GM12892 (cell line): ENCODE measurements around the gene THUMPD3.

ENCODE experiments used
- POLR2A ChIP-seq: IDR thresholded peaks from 2 replicates; pipeline ENCODE4 v1.6.1; 2011; ENCODE audit warnings: low read depth, low read length, control low read depth
- POLR2AphosphoS5 ChIP-seq: IDR thresholded peaks from 2 replicates; pipeline ENCODE4 v1.6.1; 2011; ENCODE audit warnings: low read depth, low read length, control low read depth
- TAF1 ChIP-seq: IDR thresholded peaks from 2 replicates; pipeline ENCODE4 v1.6.1; 2011; ENCODE audit warnings: low read depth, mild to moderate bottlenecking, control low read depth, low read length, borderline replicate concordance

DNA sequence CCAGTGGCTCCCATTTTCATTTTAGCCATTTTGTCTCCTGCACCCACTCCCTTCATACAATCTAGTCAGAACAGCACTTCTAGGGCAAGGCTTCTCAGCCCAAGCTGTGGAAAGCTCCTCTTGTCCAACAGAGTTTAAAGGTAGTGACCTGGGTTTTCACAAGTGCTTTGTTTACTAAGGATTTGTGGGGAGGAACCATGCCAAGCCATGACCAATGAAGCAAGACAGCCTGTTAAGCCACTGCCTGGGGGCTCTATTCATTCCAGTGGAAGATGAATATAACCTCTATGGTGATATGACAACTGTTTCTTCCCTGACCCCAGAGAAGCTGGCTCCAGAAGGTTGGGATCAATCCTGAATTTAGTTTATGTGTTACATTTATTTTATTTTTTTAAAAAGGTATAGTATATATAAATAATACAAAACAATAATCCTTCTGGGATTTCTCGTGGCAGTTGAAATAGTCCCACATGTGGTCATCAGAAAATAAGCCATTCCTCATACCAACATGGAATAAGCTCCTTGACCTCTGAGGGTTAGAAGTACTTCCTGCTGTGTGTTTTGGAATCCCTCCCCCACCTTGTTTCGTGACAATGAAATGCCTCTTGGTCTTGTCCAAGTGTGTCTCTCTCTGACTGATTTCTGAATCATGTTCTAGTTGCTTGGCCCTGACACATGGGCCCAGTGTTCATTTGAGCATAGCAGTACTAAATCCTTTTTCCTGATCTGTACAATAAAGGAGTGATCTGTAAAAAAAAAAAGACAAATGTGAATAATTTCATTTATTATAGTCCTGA, 13.3 kb upstream of the THUMPD3 start:
- TF ChIP-seq POLR2A (no peak), POLR2AphosphoS5 (no peak), TAF1 (no peak)
